Stimulated activated CD4-positive, alpha-beta T cell treated with anti-CD3 and anti-CD28 coated beads, Interleukin-15, amount 100 ng/mL, for 1 hour (primary cell): ENCODE measurements around the gene SH3GL3.
A peak's percentile ranks its signal among the peaks of the same experiment; 100 is the strongest.

Experiments used
- DNase-seq, 2 donors: peaks; one replicate each; pipeline ENCODE4 v3.0.0-alpha.2; 2020; ENCODE audit warnings: low read depth in 1 of 2, low spot score in 1 of 2

The SH3GL3 gene, protein sequence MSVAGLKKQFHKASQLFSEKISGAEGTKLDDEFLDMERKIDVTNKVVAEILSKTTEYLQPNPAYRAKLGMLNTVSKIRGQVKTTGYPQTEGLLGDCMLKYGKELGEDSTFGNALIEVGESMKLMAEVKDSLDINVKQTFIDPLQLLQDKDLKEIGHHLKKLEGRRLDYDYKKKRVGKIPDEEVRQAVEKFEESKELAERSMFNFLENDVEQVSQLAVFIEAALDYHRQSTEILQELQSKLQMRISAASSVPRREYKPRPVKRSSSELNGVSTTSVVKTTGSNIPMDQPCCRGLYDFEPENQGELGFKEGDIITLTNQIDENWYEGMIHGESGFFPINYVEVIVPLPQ

DNA sequence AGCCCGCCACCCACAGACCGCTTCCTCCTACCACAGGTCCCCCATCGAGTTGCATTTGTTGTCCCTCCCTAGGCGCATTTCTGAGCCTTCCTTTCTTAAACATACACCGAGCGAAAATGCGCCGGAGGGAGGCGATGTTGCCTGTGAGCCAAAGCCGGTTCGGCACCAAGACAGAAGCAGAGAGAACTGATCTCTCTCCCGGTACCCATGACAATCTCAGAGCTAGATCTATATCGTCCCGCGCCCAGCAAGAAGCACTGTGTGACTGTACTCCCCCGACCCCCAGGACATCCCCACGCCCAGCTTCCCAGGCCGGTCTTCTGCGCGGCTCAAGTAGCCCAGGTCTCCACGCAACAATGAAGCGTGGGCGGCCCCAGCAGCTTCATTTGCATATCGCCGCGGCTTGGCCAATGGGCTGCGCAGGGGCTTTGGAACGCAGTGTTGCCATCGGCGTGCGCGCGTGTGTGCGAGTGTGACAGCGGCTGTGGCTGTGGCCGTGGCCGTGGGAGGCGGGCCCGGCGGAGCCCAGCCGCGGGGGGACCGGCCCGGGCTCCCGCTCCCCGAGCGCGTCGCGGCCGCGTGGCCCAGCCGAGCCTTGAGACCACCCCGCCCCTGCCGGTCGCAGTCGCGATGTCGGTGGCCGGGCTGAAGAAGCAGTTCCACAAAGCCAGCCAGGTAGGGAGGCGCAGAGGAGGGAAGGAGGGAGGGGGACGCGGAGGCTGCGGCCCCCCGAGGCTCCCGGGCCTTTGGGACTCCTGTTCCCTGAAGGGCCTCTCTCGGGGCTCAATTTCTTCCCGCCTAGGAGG, at the start of gene SH3GL3:
Gene SH3GL3 (plus strand): TSS at position 438 of the 806 bp plus-strand sequence. CDS start 193 bp downstream, at position 631.
- peak in 1 of 2 donors; percentile 31 for DNase-seq

- DNase-seq, result no peak
Measured at GRCh38 chr15:83398626-83399025, 48.5 kb upstream of the SH3GL3 start.

GRCh38 chr15:83404121-83404520, 43.0 kb upstream of the SH3GL3 start:
- no peak for DNase-seq

DNA sequence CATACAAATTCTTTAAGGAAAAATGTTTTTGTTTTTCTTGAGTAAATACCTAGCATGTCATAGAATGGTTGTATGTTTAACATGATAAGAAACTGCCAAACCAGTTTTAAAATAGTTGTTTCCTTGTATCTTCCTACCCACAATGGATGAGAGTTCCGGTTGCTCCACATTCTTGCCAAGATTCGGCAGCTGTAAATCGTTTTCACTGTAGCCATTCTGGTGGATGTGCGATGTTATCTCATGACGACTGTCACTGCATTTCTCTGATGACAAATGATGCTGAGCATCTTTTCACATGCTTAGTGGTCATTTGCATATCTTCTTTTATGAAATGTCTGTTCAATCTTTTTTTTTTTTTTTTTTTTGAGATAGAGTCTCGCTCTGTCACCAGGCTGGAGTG, 36.6 kb upstream of the SH3GL3 start:
- DNase-seq, result no peak

DNA sequence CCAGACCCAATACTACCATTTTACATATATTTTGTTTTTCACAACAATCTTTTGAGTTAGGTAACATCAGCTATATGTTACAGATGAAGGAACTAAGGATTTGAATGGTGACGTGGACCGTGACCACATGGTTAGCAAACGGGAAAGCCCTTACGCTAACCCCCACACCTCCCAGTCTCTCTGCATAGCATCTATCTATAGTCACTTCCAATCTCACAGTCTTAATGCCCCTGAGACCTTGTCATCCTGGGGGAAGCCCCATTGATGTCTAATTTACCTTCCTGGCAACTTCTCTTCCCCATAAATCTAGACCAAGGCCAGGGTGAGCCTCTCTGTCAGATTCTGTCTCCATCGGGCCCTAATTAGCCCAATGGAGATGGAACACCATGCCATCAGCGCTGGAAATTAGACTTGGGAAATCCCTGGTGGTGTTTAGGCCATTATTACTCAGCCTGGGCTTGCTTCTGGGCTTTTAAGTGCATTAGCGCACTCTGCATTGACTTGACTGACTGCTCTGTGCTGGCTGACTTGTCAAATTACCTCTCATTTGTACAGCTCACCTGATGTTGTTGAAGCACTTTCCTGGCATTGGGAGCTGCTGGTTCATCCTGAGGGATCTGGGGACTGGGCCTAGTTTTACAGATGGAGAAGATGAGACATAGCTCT, 34.0 kb upstream of the SH3GL3 start:
- DNase-seq, result no peak

DNA sequence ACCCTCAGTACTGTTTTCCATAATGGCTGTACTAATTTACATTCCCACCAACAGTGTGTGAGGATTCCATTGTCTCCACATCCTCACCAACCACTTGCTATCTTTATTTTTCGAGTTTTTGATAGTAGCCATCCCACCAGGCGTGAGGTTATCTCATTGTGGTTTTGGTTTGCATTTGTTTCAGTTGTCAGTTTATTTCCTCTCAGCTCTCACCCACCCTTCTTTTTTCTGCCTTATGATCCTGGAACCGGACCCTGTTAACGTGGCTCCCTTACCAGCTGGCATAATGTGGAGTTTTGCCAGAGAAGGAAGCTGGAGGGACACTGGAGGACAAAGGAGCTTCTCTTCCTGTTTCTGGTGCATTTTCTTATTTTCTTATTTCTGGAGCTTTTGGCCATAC, 25.1 kb upstream of the SH3GL3 start:
- no peak for DNase-seq

DNA sequence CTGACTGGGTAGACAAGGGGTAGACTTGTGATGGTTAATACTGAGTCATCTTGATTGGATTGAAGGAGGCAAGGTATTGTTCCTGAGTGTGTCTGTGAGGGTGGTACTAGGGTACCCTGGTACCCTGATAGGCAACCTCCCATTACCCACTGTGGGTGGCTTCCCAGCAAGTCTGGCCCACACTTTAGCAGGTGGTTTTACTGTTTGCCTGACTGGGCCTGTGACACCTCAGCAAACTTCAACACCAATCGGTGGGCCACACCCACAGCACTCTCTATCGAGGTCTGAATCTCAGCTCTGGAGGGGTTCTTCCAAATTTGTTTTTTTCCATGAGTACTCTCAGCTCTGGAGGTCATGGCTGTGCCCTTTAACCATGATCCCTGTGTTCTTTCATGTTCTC, 24.6 kb upstream of the SH3GL3 start:
- no peak for DNase-seq

- DNase-seq, result no peak
Measured at GRCh38 chr15:83424101-83424500, 23.0 kb upstream of the SH3GL3 start.

DNA sequence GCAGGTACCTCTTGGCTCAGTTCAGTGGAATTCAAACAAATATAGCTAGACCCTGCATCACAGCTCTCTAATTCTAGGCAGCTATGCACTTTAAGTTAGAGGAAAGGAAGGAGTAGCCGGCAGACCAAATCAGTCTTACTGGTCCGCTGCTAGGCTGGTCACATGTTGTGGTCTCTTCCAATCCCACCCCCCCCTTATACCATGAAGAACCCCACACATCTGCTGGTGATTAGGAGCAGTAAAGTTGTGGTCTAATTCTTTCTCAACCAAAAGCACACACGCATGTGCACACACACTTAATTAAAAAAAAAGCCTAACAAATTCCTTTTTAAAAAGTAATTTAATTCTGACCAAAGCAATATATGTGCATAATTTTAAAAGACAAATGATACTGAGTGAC, 16.7 kb upstream of the SH3GL3 start:
- no peak for DNase-seq

- no peak for DNase-seq
Measured at GRCh38 chr15:83431521-83431920, 15.6 kb upstream of the SH3GL3 start.

DNA sequence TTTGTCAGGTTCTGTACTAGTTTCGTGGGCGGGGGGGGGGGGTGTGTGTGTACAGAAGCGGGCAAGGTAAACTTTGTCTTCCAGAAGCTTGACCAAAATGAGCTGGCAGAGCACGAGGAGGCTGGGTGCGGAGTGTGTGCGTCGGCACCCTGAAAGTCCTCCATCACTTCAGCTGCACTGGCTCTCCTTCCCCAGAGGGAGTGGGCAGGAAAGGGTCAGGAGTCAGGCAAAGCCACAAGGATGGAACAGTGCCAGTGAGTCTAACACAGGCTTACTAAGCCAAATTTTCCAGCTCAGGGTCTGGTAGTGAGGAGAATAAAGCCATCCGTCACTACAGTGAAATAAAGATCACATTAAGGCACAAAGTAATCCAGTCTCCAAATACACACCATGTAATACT, 11.9 kb upstream of the SH3GL3 start:
- DNase-seq, result no peak

DNA sequence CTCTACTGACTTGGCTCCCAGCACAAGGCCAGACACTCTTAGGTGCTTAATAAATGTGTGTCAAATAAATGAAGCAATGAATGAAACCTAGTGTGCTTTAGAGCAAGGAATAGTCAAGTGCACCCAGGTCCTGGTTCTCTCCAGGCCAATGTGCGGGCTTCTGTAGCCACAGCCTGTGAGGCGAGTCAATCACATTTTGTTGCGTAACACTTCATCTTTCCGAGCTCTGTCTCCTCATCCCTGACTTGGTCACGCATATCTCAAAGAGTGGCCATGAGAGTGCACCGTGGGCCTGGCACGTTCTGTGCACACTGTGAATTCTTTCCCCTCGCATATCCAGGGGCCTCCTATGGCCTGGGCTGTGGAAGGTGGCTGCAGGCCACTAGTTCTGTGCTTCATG, 11.4 kb upstream of the SH3GL3 start:
- DNase-seq, result no peak

GRCh38 chr15:83436513-83437158, 10.5 kb upstream of the SH3GL3 start:
- DNase-seq, result no peak

DNA sequence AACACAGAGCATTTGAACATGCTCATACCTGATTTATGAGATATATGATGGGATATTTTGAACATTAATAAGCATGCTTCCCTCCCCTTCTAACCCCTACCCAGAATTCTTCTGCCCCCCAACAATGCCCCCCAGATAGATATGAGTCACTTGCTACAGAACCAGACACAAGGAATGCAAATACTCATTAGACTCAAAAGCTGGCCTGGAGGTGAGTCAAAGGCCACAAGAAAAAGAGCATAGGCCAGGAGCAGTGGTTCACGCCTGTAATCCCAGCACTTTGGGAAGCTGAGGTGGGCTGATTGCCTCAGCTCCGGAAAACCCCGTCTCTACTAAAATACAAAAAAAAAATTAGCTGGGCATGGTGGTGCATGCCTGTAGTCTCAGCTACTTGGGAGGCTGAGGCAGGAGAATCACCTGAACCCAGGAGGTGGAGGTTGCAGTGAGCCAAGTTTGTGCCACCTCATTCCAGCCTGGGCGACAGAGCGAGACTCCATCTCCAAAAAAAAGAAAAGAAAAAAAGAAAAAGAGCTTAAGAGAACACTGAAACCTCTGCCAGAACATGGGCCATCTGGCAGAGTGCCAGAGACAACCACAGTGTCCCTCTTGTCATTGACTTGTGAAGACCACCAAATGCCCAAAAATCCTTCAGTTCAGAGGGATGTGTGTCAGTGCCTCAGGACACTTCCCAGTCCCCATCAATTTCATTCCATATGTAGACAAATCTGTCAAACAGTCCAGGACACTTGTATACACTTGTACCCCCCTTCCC, 3.9 kb upstream of the SH3GL3 start:
- DNase-seq, result no peak

GRCh38 chr15:83444936-83445335, 2.2 kb upstream of the SH3GL3 start:
- DNase-seq, result no peak

- no peak for DNase-seq
Measured at GRCh38 chr15:83445643-83446042, 1.5 kb upstream of the SH3GL3 start.

DNA sequence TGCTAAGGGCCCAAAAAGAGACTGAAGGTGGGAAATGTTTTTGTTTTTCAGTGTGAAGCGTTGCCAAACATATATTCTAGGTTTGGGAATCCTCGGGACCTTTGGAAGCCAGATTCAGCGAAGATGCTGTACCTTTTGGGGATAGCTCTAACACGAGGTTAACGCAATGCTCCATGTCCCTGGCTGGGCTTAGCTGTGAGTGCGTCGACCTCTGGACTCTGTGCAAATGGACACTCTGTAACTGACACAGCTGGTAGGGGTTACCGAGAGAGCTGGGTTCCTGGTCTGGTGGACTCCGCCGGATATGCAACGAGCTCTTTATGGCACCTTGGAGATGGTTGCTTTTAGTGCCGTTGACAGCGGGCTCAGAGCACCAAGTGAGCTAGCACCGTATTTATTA, 724 bp upstream of the SH3GL3 start:
- no peak for DNase-seq

GRCh38 chr15:83449250-83449671, 2.1 kb downstream of the SH3GL3 start:
- DNase-seq, result no peak

DNA sequence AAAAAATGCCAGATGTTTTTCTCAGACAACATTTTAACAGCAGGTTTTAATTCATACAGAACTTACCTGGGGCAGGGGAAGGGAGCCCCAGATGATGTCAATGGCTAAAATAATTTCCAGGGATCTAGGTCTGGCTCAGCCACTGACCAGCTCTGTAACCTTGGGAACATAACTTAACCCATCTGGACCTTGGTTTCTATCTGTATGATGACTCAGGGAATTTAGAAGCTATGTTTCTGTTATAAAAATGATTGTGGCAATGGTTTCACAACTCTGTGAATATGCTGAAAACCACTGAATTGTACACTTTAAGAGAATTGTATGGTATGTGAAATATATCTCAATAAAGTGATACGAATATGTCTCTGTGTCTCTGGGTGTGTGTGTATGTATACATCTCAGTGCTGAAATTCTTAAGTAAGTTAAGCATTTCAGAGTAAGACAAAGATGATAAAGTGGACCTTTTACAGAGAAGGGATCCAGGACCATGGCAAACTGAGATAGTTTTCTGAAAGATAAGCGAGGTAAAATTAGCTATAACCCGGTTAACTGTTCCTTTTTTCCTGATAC, 2.9 kb downstream of the SH3GL3 start:
- no peak for DNase-seq

DNA sequence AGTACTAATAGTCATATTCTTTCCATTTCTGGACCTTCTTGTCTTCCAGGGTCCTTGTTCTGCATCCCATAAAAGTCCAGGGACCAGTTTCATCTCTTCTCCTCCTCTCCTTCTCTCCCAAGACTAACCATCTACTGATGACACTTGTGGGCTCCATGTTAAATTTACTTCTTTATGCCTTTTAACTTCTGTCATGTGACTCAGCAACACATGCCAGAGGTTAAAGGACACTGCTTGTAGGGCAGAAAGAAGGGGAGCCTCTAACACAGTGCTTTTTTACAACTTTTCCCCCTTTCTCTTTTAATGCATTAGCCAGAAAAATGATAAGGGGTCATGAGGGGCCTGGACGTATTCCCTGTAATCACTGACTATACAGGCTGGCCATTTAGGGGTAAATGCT, 10.0 kb downstream of the SH3GL3 start:
- DNase-seq, result no peak
